Ascending aorta (tissue), 2 donors: ENCODE data around the gene ABCD3. TPM values are rescaled to one million over a fixed set of nuclear protein-coding genes. Genes with fewer than 3 reads are reported as not detected.
"Not testable (repeated sequence)": the region's sequence is repeated elsewhere in the genome, so short reads cannot be mapped to it uniquely, and the experiment has no call there.

Experiments used
- DNase-seq, 2 donors: peaks; one replicate each; pipeline ENCODE4 v3.0.0-alpha.2; 2019; ENCODE audit warnings: low spot score in 2 of 2
- H3K27ac ChIP-seq, 2 donors: fragments of 200-600 bp; sonication (generic); one replicate each; pipeline ENCODE4 v1.5.1; 2016 to 2017; ENCODE audit warnings: mild to moderate bottlenecking in 1 of 2
- H3K27me3 ChIP-seq: fragments of 200-600 bp; sonication (generic); one replicate; pipeline ENCODE4 v1.5.1; 2017
- H3K36me3 ChIP-seq, 2 donors: fragments of 200-600 bp; sonication (generic); one replicate each; pipeline ENCODE4 v1.5.1; 2016
- H3K4me1 ChIP-seq, 2 donors: fragments of 200-600 bp; sonication (generic); one replicate each; pipeline ENCODE4 v1.5.1; 2016 to 2017; ENCODE audit warnings: mild to moderate bottlenecking in 1 of 2
- H3K4me3 ChIP-seq, 2 donors: fragments of 200-600 bp; sonication (generic); one replicate each; pipeline ENCODE4 v1.5.1; 2016 to 2017; ENCODE audit warnings: mild to moderate bottlenecking in 1 of 2
- H3K9me3 ChIP-seq, 2 donors: fragments of 200-600 bp; sonication (generic); one replicate each; pipeline ENCODE4 v1.5.1; 2016
- CTCF ChIP-seq, 3 experiments: fragments of 200-600 bp in 2 of 3; fragments of 450-650 bp in 1 of 3; sonication (generic) in 2 of 3; IDR thresholded peaks; one replicate each; pipeline ENCODE4 v1.5.1; 2016 to 2019; ENCODE audit warnings: antibody characterized with exemption in 3 of 3, mild to moderate bottlenecking in 1 of 3, moderate library complexity in 1 of 3
- intact Hi-C: fragments of 100-400 bp; cut with DNase I; formaldehyde crosslinking; loops from one replicate; pipeline ENCODE4 v1.15.1; 2023
- total RNA-seq: library from RNA; depleted of rRNA; stranded (reverse); fragments of >200 nt; gene quantifications from one replicate; pipeline ENCODE4 v1.1.0, GENCODE V29; 2016

The ABCD3 gene
- total RNA-seq, 1 donor from 2014 or later, result 8.8 TPM

GRCh38 chr1:94428441-94428840, 10.3 kb downstream of the ABCD3 start:
- intact Hi-C loops, result no loop called here
- no peaks in the 10 kb centered on the region for H3K36me3 ChIP-seq
- H3K9me3 ChIP-seq, result no peaks in the 10 kb centered on the region
- no peak overlapping the region for H3K4me3 ChIP-seq
- no peak for TF ChIP-seq CTCF (IDR thresholded peaks at IDR 0.05)
- DNase-seq, result no peak
- H3K27me3 ChIP-seq, result no peaks in the 10 kb centered on the region
- no peak overlapping the region for H3K27ac ChIP-seq
- peaks cover 0 to 8% of the 10 kb centered on the region in 2 donors for H3K4me1 ChIP-seq

GRCh38 chr1:94428927-94429528, 10.8 kb downstream of the ABCD3 start:
- intact Hi-C loops, H3K4me3 ChIP-seq, H3K4me1 ChIP-seq, H3K27ac ChIP-seq, DNase-seq, H3K9me3 ChIP-seq, H3K36me3 ChIP-seq, H3K27me3 ChIP-seq: not testable (repeated sequence)

- intact Hi-C loops, H3K27me3 ChIP-seq, H3K4me1 ChIP-seq, H3K27ac ChIP-seq, DNase-seq, H3K4me3 ChIP-seq, H3K36me3 ChIP-seq, H3K9me3 ChIP-seq: not testable (repeated sequence)
Measured at GRCh38 chr1:94430066-94430465, 11.9 kb downstream of the ABCD3 start.

- H3K4me3 ChIP-seq, result no peak overlapping the region
- no peaks in the 10 kb centered on the region for H3K4me1 ChIP-seq
- no peak for TF ChIP-seq CTCF (IDR thresholded peaks at IDR 0.05)
- H3K9me3 ChIP-seq, result peaks cover 0 to 9% of the 10 kb centered on the region in 2 donors
- DNase-seq, result no peak
- no peaks in the 10 kb centered on the region for H3K36me3 ChIP-seq
- H3K27ac ChIP-seq, result no peak overlapping the region
- H3K27me3 ChIP-seq, result no peaks in the 10 kb centered on the region
- intact Hi-C loops, result no loop called here
Measured at GRCh38 chr1:94433866-94434265, 15.7 kb downstream of the ABCD3 start.

- no peaks in the 10 kb centered on the region for H3K27me3 ChIP-seq
- DNase-seq, result no peak
- no peaks in the 10 kb centered on the region for H3K36me3 ChIP-seq
- peaks cover 0 to 9% of the 10 kb centered on the region in 2 donors for H3K9me3 ChIP-seq
- no peak overlapping the region for H3K4me3 ChIP-seq
- no peak for TF ChIP-seq CTCF (IDR thresholded peaks at IDR 0.05)
- no peak overlapping the region for H3K27ac ChIP-seq
- no peaks in the 10 kb centered on the region for H3K4me1 ChIP-seq
- intact Hi-C loops, result no loop called here
Measured at GRCh38 chr1:94434365-94435045, 16.3 kb downstream of the ABCD3 start.

- Histone ChIP-seq H3K27ac (no peak overlapping the region), H3K36me3 (no peaks in the 10 kb centered on the region), H3K4me3 (no peak overlapping the region), H3K27me3 (no peaks in the 10 kb centered on the region), H3K4me1 (no peaks in the 10 kb centered on the region), H3K9me3 (peaks cover 0 to 24% of the 10 kb centered on the region in 2 donors)
- no peak for DNase-seq
- intact Hi-C loops, result no loop called here
- TF ChIP-seq CTCF (IDR thresholded peaks at IDR 0.05), result no peak
Measured at GRCh38 chr1:94438692-94439276, 20.6 kb downstream of the ABCD3 start.
